ENCODE data around the gene RPGRIP1L.

The RPGRIP1L gene

DNA sequence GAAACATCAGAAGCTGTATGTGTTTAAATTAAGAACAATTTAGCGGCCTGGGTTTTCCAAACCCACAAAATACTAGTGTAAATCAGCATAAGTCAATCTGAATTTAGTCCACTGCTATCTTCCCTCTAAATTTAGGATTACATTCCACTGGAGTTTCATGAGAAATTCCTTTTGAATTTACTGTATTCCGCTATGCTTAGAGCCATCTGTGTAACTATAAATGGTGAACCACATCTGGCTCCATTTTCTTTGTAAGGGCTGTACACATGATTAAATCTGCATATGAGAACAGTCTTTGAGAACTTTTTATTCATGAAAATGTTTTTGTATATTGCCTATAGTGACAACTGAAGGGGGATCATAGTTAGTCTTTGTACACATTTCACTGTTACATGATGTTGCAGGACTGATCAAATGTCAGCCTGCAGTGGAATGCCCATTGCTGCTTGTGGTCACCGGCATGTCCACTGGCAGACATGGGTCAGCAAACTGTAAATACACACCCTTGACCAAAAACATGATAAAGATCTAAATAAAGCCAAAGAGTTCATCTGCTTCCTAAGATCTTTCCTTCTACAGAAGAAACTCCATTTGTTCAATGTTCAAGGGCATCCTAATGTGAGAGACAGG, 36.8 kb downstream of the RPGRIP1L start:
- in situ Hi-C loops (cut with MboI; ENCODE audit: low sequenced_read_pairs): no loop called here
- Histone ChIP-seq H3K4me1 (peaks cover 22% of the 10 kb centered on the region), H3K27me3 (ENCODE audit: low read depth) (no peaks in the 10 kb centered on the region), H3K36me3 (replicated peaks) (no peaks in the 10 kb centered on the region), H3K4me3 (no peak overlapping the region), H3K9me3 (no peaks in the 10 kb centered on the region)
- DNase-seq (ENCODE audit: low spot score in 2 of 2): peak; percentile 33 to 79

DNA sequence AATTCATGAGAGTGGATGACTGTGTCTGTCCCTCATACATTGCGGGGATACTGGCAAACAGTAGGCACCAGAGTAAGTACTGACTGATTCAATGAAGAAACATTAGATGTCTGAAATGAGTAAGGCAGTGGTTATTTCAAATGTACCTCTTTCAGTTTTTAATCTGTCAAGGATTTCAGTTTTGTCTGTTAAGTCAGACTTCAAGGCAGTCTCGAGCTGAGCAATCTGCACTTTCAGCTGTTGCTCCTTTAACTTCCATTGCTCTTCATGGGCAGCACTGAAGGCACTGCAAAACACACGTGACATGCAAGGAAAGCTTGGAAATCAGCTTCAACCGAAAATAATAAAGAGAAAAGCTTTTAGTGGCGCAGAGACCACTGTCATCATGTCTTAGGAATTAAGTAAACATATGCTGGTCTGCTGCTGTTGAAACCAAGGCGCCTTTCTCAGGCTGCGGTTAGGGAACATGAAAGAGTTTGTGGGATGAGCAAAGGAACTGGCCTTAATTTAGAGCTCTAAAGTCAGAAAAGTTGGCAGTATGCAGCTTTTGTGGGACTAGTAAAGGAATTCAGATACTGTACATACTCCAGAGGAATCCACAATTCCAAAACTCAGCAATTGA, 38.8 kb downstream of the RPGRIP1L start:
- Histone ChIP-seq H3K4me1 (peaks cover 27% of the 10 kb centered on the region), H3K4me3 (no peak overlapping the region), H3K36me3 (replicated peaks) (no peaks in the 10 kb centered on the region), H3K9me3 (no peaks in the 10 kb centered on the region), H3K27me3 (ENCODE audit: low read depth) (no peaks in the 10 kb centered on the region)
- in situ Hi-C loops (cut with MboI; ENCODE audit: low sequenced_read_pairs): no loop called here
- DNase-seq (ENCODE audit: low spot score in 2 of 2): no peak

DNA sequence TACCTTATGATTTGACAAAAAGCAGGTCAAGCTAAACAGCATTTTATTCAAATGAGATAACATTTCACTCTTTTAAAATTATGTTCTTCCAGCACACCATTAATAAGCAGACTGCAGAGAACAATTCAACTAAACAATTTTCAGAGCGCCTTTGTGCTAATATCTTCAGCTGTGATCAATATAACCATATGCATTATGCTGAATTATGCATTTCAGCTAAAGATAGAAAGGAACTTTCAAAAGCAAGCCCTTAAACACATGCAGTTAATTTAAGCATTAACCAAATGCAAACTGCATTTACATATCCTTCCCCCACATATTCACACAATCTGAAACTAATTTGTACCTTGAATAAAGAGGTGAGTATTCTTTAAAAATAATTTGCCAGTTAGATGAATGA, 41.6 kb downstream of the RPGRIP1L start:
- H3K27me3 ChIP-seq (ENCODE audit: low read depth): no peaks in the 10 kb centered on the region
- no peaks in the 10 kb centered on the region for H3K36me3 ChIP-seq (replicated peaks)
- in situ Hi-C loops (cut with MboI; ENCODE audit: low sequenced_read_pairs): no loop called here
- H3K4me1 ChIP-seq: peaks cover 22% of the 10 kb centered on the region
- peak in 1 of 2 experiments; percentile 14 for DNase-seq (ENCODE audit: low spot score in 2 of 2)
- H3K9me3 ChIP-seq: no peaks in the 10 kb centered on the region
- H3K4me3 ChIP-seq: no peak overlapping the region

DNA sequence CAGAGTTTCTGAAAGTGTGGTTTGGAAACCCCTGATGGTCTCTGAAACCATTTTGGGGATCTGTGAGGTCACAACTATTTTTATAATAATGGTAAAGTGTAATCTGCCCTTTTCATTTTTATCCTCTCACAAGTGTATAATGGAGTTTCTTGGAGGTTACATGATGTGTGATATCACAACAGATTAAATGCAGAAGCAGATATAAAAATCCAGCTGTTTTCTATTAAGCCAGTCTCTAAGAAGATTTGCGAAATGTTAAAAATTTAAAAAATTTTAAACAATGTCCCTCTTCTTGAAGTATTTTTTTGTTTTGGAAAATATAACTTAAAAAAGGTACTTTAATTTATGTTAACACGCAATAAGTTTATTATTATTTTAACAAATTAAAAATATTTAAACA, 48.7 kb downstream of the RPGRIP1L start:
- Histone ChIP-seq H3K36me3 (replicated peaks) (peaks cover 11% of the 10 kb centered on the region), H3K4me1 (no peaks in the 10 kb centered on the region), H3K27me3 (ENCODE audit: low read depth) (no peaks in the 10 kb centered on the region), H3K9me3 (no peaks in the 10 kb centered on the region), H3K4me3 (no peak overlapping the region)
- in situ Hi-C loops (cut with MboI; ENCODE audit: low sequenced_read_pairs): no loop called here
- no peak for DNase-seq (ENCODE audit: low spot score in 2 of 2)

DNA sequence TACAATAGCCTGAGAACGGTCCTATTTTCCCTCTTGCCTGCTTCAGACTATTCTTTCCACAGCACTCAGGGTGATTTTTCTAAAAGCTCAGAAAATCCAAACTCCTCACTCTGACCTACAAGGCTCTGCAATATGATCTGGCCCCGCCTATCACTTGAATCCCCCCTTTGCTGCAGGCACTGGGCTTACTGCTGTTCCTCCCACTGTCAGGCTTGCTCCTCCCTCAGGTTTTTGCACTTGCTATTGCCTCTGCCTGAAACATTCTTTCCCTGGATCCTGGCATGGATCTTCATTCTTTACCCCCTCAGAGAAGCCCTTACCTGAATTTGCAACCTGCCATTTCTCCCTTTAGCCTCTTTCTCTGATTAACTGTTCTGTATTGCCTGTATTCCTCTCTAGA, 52.3 kb downstream of the RPGRIP1L start:
- no peak overlapping the region for H3K4me3 ChIP-seq
- H3K36me3 ChIP-seq (replicated peaks): peaks cover 13% of the 10 kb centered on the region
- H3K27me3 ChIP-seq (ENCODE audit: low read depth): no peaks in the 10 kb centered on the region
- peak in 1 of 2 experiments; percentile 21 for DNase-seq (ENCODE audit: low spot score in 2 of 2)
- peaks cover 8% of the 10 kb centered on the region for H3K4me1 ChIP-seq
- H3K9me3 ChIP-seq: no peaks in the 10 kb centered on the region; the same call in 1 of the 2 replicates
- in situ Hi-C loops (cut with MboI; ENCODE audit: low sequenced_read_pairs): no loop called here

DNA sequence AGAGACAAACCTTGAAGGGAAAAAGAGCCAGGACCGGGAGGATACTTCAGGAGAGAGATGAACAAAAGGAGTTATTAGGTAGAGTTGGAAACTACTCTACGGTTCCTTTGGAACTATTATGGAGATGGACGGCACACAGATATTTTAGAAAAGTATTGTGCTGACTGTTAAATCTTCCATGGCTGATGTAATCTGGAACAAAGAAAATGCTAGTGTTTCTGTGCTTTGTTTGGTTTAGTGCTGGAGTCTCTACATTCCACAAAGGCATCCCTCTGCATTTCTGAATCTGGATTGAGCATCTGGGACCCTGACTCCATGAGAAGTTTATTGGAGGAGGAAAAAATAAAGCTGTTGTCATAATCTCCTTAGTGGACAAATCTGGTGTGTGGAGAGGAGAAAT, 57.2 kb downstream of the RPGRIP1L start:
- peaks cover 12% of the 10 kb centered on the region for H3K4me1 ChIP-seq
- peak; percentile 19 to 52 for DNase-seq (ENCODE audit: low spot score in 2 of 2)
- in situ Hi-C loops (cut with MboI; ENCODE audit: low sequenced_read_pairs): no loop called here
- no peak overlapping the region for H3K4me3 ChIP-seq
- H3K27me3 ChIP-seq (ENCODE audit: low read depth): no peaks in the 10 kb centered on the region
- H3K36me3 ChIP-seq (replicated peaks): 0 out of 2 replicates have a peak, but pooled peaks cover 5% of the 10 kb centered on the region
- no peaks in the 10 kb centered on the region; the same call in 1 of the 2 replicates for H3K9me3 ChIP-seq

DNA sequence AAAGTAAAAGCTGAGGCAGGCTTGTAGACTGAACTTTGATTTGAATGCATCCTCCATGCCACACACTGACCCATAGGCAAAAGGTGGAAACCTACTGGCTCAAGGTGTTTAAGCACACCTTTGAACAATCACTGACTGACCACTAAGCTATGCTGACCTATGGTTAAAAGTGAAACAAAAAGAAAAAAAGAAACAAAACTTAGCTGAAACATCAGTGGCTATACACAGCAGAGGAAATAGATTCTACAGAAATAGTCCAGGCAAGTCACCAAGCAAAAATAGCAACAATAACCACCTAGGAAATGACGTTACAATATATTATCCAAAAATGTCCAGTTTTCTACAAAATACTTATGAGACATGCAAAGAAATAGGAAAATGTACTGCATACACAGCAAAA, 60.2 kb downstream of the RPGRIP1L start:
- Histone ChIP-seq H3K36me3 (replicated peaks) (peaks cover 6% of the 10 kb centered on the region; the same call in 1 of the 2 replicates), H3K4me3 (no peak overlapping the region), H3K27me3 (ENCODE audit: low read depth) (no peaks in the 10 kb centered on the region), H3K9me3 (no peaks in the 10 kb centered on the region), H3K4me1 (peaks cover 12% of the 10 kb centered on the region)
- DNase-seq (ENCODE audit: low spot score in 2 of 2): no peak
- in situ Hi-C loops (cut with MboI; ENCODE audit: low sequenced_read_pairs): no loop called here

DNA sequence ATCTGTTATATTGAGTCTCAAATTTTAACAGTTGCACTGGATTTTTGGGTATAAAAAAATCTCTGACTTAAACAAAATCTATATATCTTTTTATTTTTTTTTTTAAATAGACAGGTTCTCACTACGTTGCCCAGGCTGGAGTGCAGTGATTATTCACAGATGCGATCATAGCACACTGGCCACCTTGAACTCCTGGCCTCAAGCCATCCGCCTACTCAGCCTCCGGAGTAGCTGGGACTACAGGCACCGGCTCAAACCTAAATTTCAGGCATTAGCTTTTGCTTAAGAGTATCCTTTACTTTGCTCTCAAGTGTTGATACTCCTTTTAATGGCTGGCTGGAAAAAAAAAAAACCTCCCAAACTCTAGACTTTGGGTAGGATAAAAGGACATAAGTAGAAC, 61.6 kb downstream of the RPGRIP1L start:
- in situ Hi-C loops (cut with MboI; ENCODE audit: low sequenced_read_pairs): no loop called here
- H3K9me3 ChIP-seq: no peaks in the 10 kb centered on the region
- peaks cover 6% of the 10 kb centered on the region; the same call in 1 of the 2 replicates for H3K36me3 ChIP-seq (replicated peaks)
- no peak overlapping the region for H3K4me3 ChIP-seq
- no peaks in the 10 kb centered on the region for H3K27me3 ChIP-seq (ENCODE audit: low read depth)
- H3K4me1 ChIP-seq: peaks cover 12% of the 10 kb centered on the region
- DNase-seq (ENCODE audit: low spot score in 2 of 2): no peak

DNA sequence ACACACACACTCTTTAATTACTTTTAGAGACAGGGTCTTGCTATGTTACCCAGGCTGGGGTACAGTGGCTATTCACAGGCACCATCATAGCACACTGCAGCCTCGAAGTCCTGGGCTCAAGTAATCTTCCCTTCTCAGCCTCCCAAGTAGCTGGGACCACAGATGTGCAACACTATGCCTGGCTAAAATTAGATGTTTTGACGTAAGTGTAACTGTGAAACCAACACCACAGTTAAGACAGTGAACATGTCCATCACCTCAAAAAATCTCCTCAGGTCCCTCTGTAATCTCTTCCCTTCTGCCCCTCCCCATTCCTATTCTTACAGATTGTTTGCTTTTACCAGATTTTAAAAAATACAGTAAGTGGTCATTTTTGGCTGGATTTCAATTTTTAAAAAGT, 66.7 kb downstream of the RPGRIP1L start:
- H3K36me3 ChIP-seq (replicated peaks): peaks cover 4% of the 10 kb centered on the region; the same call in 1 of the 2 replicates
- no peak for DNase-seq (ENCODE audit: low spot score in 2 of 2)
- in situ Hi-C loops (cut with MboI; ENCODE audit: low sequenced_read_pairs): no loop called here
- no peaks in the 10 kb centered on the region for H3K9me3 ChIP-seq
- H3K4me1 ChIP-seq: no peaks in the 10 kb centered on the region
- no peak overlapping the region for H3K4me3 ChIP-seq
- no peaks in the 10 kb centered on the region for H3K27me3 ChIP-seq (ENCODE audit: low read depth)

DNA sequence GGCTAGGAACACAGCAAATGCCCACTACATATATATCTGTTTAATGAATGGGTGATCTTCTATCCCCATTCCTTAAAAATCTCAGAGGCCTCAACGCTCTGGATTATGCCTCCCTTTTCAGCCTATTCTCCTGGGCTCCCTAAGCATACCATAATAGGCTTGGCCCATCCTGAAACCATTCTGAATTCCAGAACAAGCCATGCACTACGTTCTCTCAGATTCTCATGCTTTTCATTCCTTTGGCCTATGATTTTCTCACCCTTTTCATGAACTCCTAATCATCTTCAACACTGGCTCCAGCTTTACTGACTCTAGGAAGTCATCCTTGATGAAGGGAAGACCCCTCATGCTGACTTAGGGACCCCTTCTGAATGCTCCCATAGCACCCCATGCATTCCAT, 71.1 kb downstream of the RPGRIP1L start:
- no peak overlapping the region for H3K4me3 ChIP-seq
- H3K27me3 ChIP-seq (ENCODE audit: low read depth): no peaks in the 10 kb centered on the region
- in situ Hi-C loops (cut with MboI; ENCODE audit: low sequenced_read_pairs): no loop called here

DNA sequence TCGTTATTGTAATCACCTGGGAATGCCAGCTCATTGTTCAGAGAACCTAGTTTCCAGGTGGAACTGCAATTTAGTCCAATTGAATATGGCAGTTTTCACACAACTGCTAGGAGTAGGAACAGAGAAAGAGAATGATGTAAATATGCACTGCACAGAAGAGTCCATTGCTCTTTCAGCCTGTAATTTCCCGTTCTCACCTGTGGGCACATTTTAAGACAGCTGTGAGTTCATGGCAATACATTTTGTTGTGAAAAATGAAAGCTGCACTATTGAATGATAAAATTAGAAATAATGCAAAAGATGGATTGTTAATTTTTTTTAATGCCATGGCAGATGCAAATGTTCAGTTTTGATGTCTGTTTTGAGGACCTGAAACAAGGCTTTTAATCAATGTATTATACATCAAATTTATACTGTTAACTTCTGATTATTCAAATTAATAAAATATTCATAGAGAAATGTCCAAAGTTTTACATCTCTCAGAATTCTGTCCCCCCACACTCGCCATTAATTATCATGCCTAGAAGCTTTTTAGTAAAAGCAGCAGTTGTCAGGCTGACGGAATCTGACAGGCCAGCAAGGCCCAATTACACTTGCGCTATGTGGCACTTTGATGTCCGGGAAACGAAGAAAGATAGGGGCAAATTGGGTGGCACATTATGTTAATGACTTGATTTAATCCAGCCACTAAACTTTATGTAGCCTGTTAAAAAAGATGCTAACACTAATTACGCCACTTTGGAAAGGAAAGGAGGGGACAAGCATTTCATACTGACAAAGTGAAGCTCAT, 72.2 kb downstream of the RPGRIP1L start:
- Histone ChIP-seq H3K4me3 (no peak overlapping the region), H3K36me3 (replicated peaks) (no peaks in the 10 kb centered on the region), H3K27me3 (ENCODE audit: low read depth) (no peaks in the 10 kb centered on the region), H3K4me1 (no peaks in the 10 kb centered on the region), H3K9me3 (no peaks in the 10 kb centered on the region)
- DNase-seq (ENCODE audit: low spot score in 2 of 2): no peak
- in situ Hi-C loops (cut with MboI; ENCODE audit: low sequenced_read_pairs): no loop called here

More for the DNA sequence above, 71.1 kb downstream of the RPGRIP1L start:
- Histone ChIP-seq H3K36me3 (replicated peaks) (no peaks in the 10 kb centered on the region), H3K9me3 (no peaks in the 10 kb centered on the region), H3K4me1 (no peaks in the 10 kb centered on the region)
- DNase-seq (ENCODE audit: low spot score in 2 of 2): no peak

DNA sequence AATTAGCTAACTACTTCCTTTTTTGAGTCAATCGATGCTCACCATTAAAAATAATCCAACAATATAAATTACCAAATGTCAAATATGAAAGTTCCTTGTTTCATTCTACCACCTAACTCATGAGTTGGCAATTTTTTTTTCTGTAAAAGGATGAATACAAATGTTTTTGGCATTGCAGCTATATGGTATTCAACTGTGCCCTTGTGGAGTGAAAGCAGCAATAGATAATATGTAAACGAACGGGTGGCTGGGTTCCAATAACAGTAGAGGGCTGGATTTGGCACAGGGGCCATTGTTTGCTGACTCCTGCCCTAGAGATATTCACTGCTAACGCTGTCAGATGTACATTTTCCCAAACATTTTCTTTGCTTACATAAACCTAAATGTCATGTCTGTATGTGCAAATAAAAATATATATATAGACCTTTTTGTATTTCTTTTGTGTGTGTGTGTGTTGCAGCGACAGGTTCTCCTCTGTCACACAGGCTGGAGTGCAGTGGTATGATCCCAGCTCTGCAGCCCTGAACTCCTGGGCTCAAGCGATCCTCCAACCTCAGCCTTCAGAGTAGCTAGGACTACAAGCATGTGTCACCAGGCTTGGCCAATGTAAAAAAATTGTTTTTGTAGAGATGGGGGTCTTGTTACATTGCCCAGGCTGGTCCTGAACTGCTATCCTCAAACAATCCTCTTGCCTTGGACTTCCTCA, 73.9 kb downstream of the RPGRIP1L start:
- no peaks in the 10 kb centered on the region for H3K27me3 ChIP-seq (ENCODE audit: low read depth)
- no peak for DNase-seq (ENCODE audit: low spot score in 2 of 2)
- in situ Hi-C loops (cut with MboI; ENCODE audit: low sequenced_read_pairs): no loop called here

DNA sequence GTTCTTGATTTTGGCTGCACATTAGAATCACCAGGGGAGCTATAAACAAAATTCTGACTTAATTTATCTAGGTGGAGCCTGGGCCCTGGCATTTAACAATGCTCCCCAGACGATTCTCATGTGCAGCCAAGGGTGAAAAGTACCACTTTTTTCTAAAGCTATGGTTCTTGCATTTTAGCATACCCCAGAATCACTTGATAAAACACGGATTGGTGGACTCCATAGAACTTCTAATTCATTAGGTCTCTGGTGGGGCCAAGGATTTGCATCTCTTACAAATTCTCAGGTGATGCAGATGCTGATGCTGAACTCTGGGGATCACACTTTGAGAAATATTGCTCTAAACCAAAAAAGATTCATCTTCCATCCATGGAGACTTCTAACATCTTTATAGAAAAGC, 74.5 kb downstream of the RPGRIP1L start:
- no peaks in the 10 kb centered on the region for H3K36me3 ChIP-seq (replicated peaks)
- H3K27me3 ChIP-seq (ENCODE audit: low read depth): no peaks in the 10 kb centered on the region
- DNase-seq (ENCODE audit: low spot score in 2 of 2): no peak
- H3K9me3 ChIP-seq: no peaks in the 10 kb centered on the region
- in situ Hi-C loops (cut with MboI; ENCODE audit: low sequenced_read_pairs): no loop called here
- H3K4me1 ChIP-seq: no peaks in the 10 kb centered on the region
- no peak overlapping the region for H3K4me3 ChIP-seq

More for the DNA sequence above, 73.9 kb downstream of the RPGRIP1L start:
- Histone ChIP-seq H3K4me3 (no peak overlapping the region), H3K9me3 (no peaks in the 10 kb centered on the region), H3K36me3 (replicated peaks) (no peaks in the 10 kb centered on the region), H3K4me1 (no peaks in the 10 kb centered on the region)

Measured in HAP-1 (cell line).